Hematopoietic multipotent progenitor cell treated with erythropoietin and hydrocortisone succinate and interleukin-3 and kit ligand, for 17 days (in vitro differentiated cells): ENCODE data around the gene TMEM91.

Experiments
- DNase-seq: peaks from one replicate; pipeline ENCODE4 v3.0.0-alpha.2; 2015; ENCODE audit warnings: low spot score

TMEM91 gene

GRCh38 chr19:41431426-41432386 is 55.4 kb downstream of the TMEM91 start:
- no peak for DNase-seq

- DNase-seq: no peak
Observed at GRCh38 chr19:41433171-41433570, 56.8 kb downstream of the TMEM91 start.
